Lower lobe of right lung (tissue), 2 donors: ENCODE data around the gene KCNIP1. TPM values are rescaled to one million over a fixed set of nuclear protein-coding genes. Genes with fewer than 3 reads are reported as not detected.

ENCODE experiments used
- ATAC-seq, 2 donors: fragments of 200-7000 bp; cut with Tn5 transposase; one replicate each; pipeline ENCODE4 v1.9.1; 2020 to 2022; ENCODE audit warnings: mild to moderate bottlenecking in 2 of 2, moderate library complexity in 2 of 2
- DNase-seq: peaks from one replicate; pipeline ENCODE4 v3.0.0-alpha.2; 2020
- H3K27ac ChIP-seq: fragments of 200-600 bp; one replicate; pipeline ENCODE4 v1.8.0; 2022
- H3K27me3 ChIP-seq: fragments of 200-600 bp; one replicate; pipeline ENCODE4 v1.8.0; 2022; ENCODE audit warnings: low read depth
- H3K36me3 ChIP-seq: fragments of 200-600 bp; one replicate; pipeline ENCODE4 v1.8.0; 2022; ENCODE audit warnings: mild to moderate bottlenecking
- H3K4me1 ChIP-seq: fragments of 200-600 bp; one replicate; pipeline ENCODE4 v1.8.0; 2022
- H3K4me3 ChIP-seq: fragments of 200-600 bp; one replicate; pipeline ENCODE4 v1.8.0; 2022; ENCODE audit warnings: mild to moderate bottlenecking
- H3K9me3 ChIP-seq: fragments of 200-600 bp; one replicate; pipeline ENCODE4 v1.8.0; 2022
- CTCF ChIP-seq: fragments of 200-600 bp; IDR thresholded peaks from one replicate; pipeline ENCODE4 v1.8.0; 2022; ENCODE audit warnings: antibody characterized with exemption, mild to moderate bottlenecking
- intact Hi-C: fragments of 100-400 bp; cut with DNase I; formaldehyde crosslinking; loops from one replicate; pipeline ENCODE4 v1.11.0; 2022
- total RNA-seq: library from RNA; stranded (reverse); fragmentation: NEBNext Ultra II Directional; extraction: Animal tissue kit (Norgen Biotek cat#: 25700); gene quantifications from one replicate; pipeline ENCODE4 v1.2.1, GENCODE V29; 2021
- donor health status: DM: no; HTN: yes; CAD: no; lungs with severe emphysema.

Gene KCNIP1
- total RNA-seq, 1 donor from 2014 or later: 1.7 TPM

- intact Hi-C loops: no loop called here
- no peaks in the 10 kb centered on the region for H3K9me3 ChIP-seq
- no peak overlapping the region for H3K4me3 ChIP-seq
- no peak for DNase-seq
- no peaks in the 10 kb centered on the region for H3K27me3 ChIP-seq
- H3K36me3 ChIP-seq: no peaks in the 10 kb centered on the region
- ATAC-seq: no peak
- H3K27ac ChIP-seq: no peak overlapping the region
- no peak for TF ChIP-seq CTCF
- H3K4me1 ChIP-seq: no peaks in the 10 kb centered on the region
Observed at GRCh38 chr5:170655920-170656319, 152.1 kb downstream of the KCNIP1 start.

GRCh38 chr5:170656346-170656745 is 152.5 kb downstream of the KCNIP1 start:
- TF ChIP-seq CTCF: no peak
- H3K27me3 ChIP-seq: no peaks in the 10 kb centered on the region
- H3K36me3 ChIP-seq: no peaks in the 10 kb centered on the region
- H3K9me3 ChIP-seq: no peaks in the 10 kb centered on the region
- no peak overlapping the region for H3K27ac ChIP-seq
- no peaks in the 10 kb centered on the region for H3K4me1 ChIP-seq
- ATAC-seq (no peak), DNase-seq (no peak)
- H3K4me3 ChIP-seq: no peak overlapping the region
- intact Hi-C loops: no loop called here

GRCh38 chr5:170660531-170660930 is 156.7 kb downstream of the KCNIP1 start:
- DNase-seq (no peak), ATAC-seq (no peak)
- H3K4me3 ChIP-seq: no peak overlapping the region
- no peaks in the 10 kb centered on the region for H3K4me1 ChIP-seq
- TF ChIP-seq CTCF: no peak
- intact Hi-C loops: no loop called here
- no peak overlapping the region for H3K27ac ChIP-seq
- no peaks in the 10 kb centered on the region for H3K9me3 ChIP-seq
- H3K36me3 ChIP-seq: no peaks in the 10 kb centered on the region
- no peaks in the 10 kb centered on the region for H3K27me3 ChIP-seq

GRCh38 chr5:170662966-170663365 is 159.1 kb downstream of the KCNIP1 start:
- no peaks in the 10 kb centered on the region for H3K27me3 ChIP-seq
- no peak overlapping the region for H3K4me3 ChIP-seq
- no peaks in the 10 kb centered on the region for H3K4me1 ChIP-seq
- ATAC-seq (no peak), DNase-seq (no peak)
- intact Hi-C loops: no loop called here
- no peak overlapping the region for H3K27ac ChIP-seq
- no peak for TF ChIP-seq CTCF
- no peaks in the 10 kb centered on the region for H3K36me3 ChIP-seq
- no peaks in the 10 kb centered on the region for H3K9me3 ChIP-seq

- Histone ChIP-seq H3K36me3 (no peaks in the 10 kb centered on the region), H3K27ac (no peak overlapping the region), H3K4me1 (no peaks in the 10 kb centered on the region), H3K9me3 (no peaks in the 10 kb centered on the region), H3K27me3 (peaks cover 29% of the 10 kb centered on the region), H3K4me3 (no peak overlapping the region)
- TF ChIP-seq CTCF: no peak
- DNase-seq (no peak), ATAC-seq (no peak)
- intact Hi-C loops: no loop called here
Observed at GRCh38 chr5:170678811-170679210, 175.0 kb downstream of the KCNIP1 start.

- no peak for TF ChIP-seq CTCF
- Histone ChIP-seq H3K27ac (no peak overlapping the region), H3K27me3 (peaks cover 33% of the 10 kb centered on the region), H3K9me3 (no peaks in the 10 kb centered on the region), H3K36me3 (no peaks in the 10 kb centered on the region), H3K4me1 (no peaks in the 10 kb centered on the region), H3K4me3 (no peak overlapping the region)
- no peak for DNase-seq
- intact Hi-C loops: no loop called here
- peak; percentile 63 to 68 for ATAC-seq
Observed at GRCh38 chr5:170681013-170681433, 177.2 kb downstream of the KCNIP1 start.
